Dermis blood vessel endothelial cell (primary cell): Measurements from ENCODE around the gene LSM14A. TPM values are rescaled to one million over a fixed set of nuclear protein-coding genes. Genes with fewer than 3 reads are reported as not detected.
"Not testable (repeated sequence)": the region's sequence is repeated elsewhere in the genome, so short reads cannot be mapped to it uniquely, and the experiment has no call there.

Experiments
- DNase-seq: peaks from one replicate; pipeline ENCODE4 v3.0.0; 2010
- total RNA-seq: library from RNA; depleted of rRNA; stranded (reverse); fragments of >200 nt; gene quantifications from 2 replicates; pipeline ENCODE4 v1.2.3, GENCODE V29; 2014

Gene LSM14A
- total RNA-seq, 1 donor from 2014 or later = 62.8 TPM

GRCh38 chr19:34193439-34193838, 21.1 kb downstream of the LSM14A start:
- no peak for DNase-seq

GRCh38 chr19:34193876-34194275, 21.6 kb downstream of the LSM14A start:
- no peak for DNase-seq

DNA sequence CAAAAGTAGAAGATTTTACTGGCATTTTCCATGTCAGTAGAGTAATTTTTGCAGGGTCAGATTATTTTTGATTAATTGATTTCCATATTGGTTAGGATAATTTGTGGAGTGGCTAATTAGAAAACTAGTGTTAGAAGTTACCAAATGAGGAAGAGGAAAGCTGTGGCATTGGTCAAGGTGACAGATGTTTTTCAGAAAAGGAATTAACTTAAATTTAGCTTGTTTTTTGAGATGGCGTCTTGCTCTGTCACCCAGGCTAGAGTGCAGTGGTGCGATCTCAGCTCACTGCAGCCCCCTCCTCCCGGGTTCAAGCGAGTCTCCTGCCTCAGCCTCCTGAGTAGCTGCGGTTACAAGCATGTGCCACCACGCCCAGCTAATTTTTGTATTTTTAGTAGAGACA, 28.8 kb downstream of the LSM14A start:
- no peak for DNase-seq

DNA sequence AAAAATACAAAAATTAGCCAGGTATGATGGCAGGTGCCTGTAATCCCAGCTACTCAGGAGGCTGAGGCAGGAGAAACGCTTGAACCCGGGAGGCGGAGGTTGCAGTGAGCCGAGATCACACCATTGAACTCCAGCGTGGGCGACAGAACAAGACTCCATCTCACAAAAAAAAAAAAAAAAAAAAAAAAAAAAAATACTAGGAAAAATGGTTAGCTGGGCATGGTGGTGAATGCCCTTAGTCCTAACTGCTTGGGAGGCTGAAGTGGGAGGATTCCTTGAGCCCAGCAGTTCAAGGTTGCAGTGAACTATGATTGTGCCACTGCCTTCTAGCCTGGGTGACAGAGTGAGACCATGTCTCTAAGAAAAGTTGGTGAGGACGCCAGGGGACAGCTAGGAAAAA, 33.0 kb downstream of the LSM14A start:
- not testable (repeated sequence) for DNase-seq

- DNase-seq = no peak
These were observed 36.1 kb downstream of the LSM14A start for GRCh38 chr19:34208291-34208884.

DNA sequence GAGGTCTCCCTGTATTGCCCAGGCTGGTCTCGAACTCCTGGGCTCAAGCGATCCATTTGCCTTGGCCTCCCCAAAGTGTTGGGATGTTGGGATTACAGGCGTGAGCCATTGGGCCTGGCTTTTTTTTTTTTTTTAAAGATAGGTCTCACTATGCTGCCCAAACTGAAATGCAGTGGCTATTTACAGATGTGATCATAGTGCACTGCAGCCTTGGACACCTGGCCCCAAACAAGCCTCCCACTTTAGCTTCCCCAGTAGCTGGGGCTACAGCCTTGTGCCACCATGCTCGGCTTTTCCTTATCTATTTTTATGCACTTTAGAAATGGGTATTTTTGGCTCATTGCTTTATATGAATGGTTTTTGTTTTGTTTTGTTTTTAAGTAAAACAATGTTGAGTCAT, 37.4 kb downstream of the LSM14A start:
- no peak for DNase-seq

- no peak for DNase-seq
These were observed 41.0 kb downstream of the LSM14A start for GRCh38 chr19:34213283-34213682.

- no peak for DNase-seq
These were observed 41.7 kb downstream of the LSM14A start for GRCh38 chr19:34214040-34214439.

DNA sequence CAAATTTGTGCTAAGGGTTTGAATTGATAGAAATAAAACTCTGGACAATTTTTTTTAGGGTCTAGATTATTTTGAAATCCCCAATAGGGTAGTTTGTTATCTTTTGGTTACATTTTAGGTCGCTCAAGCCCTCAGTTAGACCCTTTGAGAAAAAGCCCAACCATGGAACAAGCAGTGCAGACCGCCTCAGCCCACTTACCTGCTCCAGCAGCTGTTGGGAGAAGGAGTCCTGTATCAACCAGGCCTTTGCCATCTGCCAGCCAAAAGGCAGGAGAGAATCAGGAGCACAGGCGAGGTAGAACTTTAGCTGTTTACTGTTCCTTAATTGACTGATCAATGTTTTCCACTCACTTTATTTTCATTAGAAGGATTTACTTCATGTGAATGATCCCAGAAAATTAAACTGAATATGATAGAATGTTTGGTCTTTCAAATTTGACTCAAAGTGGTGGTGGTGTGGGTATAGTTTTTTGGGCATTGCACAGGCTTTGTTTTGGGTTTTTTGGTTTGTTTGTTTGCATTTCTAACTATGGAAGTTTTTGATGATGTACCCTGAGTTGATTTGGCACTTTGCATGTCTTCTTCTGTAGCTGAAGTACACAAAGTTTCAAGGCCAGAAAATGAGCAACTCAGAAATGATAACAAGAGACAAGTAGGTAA, 42.8 kb downstream of the LSM14A start:
- no peak for DNase-seq

- no peak for DNase-seq
These were observed 43.3 kb downstream of the LSM14A start for GRCh38 chr19:34215666-34216038.

DNA sequence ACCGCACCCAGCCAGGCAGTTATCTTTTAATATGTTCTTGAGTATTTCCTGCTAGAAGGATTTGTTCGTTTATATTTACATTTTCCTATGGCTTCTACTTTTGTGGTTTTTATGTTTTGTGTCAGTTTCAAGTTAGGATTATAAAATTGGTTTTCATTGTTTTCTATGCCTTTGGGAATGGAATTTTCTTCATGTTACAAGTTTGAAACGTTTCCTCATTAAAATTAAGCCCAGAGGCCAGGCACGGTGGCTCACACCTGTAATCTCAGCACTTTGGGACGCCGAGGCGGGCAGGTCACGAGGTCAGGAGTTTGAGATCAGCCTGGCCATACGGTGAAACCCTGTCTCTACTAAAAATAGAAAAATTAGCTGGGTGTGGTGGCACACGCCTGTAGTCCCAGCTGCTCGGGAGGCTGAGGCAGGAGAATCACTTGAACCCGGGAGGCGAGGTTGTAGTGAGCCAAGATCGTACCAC, 44.5 kb downstream of the LSM14A start:
- DNase-seq = not testable (repeated sequence)

DNA sequence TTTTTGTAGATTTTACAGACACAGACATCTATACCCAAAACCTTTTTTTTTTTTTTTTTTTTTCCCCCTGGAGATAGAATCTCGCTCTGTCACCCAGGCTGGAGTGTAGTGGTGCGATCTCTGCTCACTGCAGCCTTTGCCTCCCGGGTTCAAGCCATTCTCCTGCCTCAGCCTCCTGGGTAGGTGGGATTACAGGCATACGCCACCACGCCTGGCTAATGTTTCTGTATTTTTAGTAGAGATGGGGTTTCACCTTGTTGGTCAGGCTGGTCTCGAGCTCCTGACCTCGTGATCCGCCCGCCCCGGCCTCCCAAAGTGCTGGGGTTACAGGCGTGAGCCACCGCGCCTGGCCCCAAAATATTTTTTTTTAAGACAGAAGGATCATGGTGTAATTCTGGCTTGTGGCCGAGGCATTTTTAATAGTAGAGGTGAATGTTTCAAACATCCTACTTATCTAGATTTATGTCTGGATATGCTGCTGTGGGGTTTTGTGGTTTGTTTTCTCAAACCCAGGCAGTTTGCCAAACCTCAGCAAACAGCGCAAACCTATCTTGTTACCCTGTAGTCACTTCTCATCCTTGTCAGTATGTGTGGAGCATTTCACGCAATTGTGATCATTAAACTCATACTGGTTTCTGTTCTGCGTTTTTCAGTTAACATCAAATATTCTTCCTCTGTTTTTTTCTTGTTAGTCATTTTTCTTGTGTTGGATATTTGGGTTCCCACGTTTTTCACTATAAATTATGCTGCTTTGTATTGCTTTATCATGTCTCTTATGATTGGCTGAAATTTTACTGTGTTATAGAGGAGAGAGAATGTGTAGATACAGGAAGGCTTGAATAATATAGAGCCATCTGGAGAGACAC, 45.9 kb downstream of the LSM14A start:
- peak; percentile 44 for DNase-seq

DNA sequence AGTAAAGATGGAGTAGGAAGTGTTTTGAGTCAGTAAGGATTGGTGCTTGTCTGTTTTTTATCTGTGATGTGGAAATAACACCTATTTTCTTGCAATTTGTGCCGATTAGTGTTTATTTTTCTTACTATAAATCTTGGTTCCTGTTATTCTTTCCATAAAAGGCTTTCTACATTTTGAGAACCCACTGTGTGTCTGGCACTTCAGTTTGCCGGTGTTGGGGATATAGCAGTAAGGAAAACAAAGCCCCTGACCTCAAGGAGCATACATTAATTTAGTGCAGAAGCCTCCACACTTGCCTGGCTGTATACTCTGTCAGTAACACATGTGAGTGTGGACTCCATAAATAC, 46.5 kb downstream of the LSM14A start:
- DNase-seq = no peak

GRCh38 chr19:34220472-34221063, 48.3 kb downstream of the LSM14A start:
- DNase-seq = peak; percentile 89

DNA sequence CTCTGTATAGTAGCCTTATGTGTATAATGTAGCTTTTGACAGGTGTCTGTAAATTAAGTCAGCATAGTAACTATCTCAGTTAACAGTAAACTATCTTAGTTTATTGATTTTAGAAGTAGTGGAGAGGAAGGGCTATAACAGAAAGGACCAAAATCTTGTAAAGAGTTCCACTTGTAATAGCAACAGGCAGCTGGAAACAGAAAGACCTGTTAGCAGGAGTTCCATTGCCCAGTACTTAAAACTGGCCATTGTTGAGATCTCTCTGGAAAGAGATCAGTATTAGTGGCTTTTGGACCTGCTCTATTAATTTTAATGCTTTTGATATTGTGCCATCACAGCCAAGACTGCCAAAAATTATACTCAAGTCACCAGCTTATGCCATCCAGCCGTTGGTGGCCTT, 50.1 kb downstream of the LSM14A start:
- no peak for DNase-seq

- DNase-seq = no peak
These were observed 52.8 kb downstream of the LSM14A start for GRCh38 chr19:34224996-34225658.

DNA sequence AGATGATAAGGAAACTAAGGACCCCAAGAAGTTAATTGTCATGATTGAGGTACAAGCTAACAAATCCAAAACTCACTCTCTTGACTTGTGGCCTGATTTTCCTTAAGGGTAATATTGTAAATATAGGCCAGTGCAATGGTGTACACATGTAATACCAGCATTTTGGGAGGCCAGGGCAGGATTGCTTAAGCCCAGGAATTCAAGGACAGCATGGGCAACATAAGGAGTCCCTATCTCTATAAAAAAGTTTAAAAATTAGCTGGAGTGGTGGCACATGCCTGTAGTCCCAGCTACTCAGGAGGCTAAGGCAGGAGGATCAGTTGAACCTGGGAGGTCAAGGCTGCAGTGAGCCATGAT, 53.3 kb downstream of the LSM14A start:
- DNase-seq = no peak

DNA sequence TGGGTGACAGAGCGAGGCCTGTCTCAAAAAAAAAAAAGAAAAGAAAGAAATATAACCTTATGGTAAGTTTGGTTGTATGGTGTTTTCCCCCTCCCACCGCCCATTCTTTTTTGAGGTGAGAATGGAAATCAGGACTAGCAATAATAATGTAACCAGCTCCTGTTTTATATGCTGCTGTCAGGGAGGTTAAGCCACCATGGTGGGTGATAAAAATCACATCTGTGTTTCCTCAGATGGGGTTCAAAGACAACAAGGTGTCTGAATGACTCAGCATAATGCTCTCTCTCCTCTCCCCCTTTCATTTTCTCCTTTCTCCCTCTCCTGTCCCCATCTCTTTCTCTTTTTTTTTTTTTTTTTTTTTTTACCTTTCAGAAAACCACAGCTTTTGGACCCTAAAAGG, 53.7 kb downstream of the LSM14A start:
- DNase-seq = no peak

- DNase-seq = no peak
These were observed 56.0 kb downstream of the LSM14A start for GRCh38 chr19:34228347-34228746.

DNA sequence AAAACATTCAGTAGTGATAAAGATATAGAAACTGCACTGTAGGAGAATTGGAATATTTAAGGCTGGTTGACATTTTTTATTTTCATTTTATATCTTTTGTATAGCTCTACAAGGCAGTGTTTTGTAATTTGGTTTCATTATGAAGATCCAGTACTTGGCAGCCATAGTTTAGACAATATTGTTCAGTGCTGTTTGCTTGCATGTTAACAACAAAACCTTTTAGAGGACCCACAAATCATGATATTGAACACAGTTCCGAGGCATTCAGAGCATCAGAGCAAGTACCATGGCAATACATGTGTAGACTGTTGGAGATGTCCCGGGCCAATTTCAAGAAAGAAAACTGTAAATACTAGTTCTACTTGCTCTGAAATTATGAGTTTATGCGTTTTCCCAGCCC, 56.5 kb downstream of the LSM14A start:
- DNase-seq = no peak

DNA sequence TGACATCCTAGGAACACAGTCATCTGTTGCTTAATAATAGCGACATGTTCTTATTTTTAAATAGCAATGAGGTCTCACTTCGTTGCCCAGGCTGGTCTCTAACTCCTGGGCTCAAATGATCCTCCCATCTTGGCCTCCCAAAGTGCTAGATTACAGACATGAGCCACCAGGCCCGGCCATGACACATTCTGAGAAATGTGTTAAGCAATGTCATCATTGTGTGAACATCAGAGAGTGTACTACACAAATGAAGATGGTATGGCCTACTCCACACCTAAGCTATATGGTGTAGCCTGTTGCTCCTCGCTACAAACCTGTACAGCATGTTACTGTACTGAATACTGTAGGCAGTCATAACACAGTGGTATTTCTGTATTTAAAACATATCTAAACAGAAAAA, 57.4 kb downstream of the LSM14A start:
- no peak for DNase-seq

DNA sequence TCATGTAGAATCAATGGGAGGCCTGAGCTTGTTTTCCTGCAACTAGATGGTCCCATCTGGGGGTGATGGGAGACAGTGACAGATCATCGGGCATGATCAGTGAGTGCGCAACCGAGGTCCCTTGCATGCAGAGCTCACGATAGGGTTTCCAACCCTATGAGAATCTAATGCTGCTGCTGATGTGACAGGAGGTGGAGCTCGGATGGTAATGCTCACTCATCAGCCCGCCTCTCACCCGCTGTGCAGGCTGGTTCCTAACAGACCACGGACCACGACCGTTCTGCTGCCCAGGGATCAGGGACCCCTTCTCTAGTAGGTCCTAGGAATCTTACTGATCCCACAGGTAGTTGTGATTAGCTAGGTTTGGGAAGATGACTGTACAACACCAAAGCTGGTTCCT, 58.5 kb downstream of the LSM14A start:
- DNase-seq = no peak

GRCh38 chr19:34231439-34231838, 59.1 kb downstream of the LSM14A start:
- DNase-seq = no peak
